GM23338 (cell line): ENCODE results near the gene CASQ2. TPM values are rescaled to one million over a fixed set of nuclear protein-coding genes. Genes with fewer than 3 reads are reported as not detected.

Experiments used
- ATAC-seq: fragments of 200-7000 bp; cut with Tn5 transposase; 3 replicates; pipeline ENCODE4 v1.9.1; 2020
- DNase-seq: peaks from one replicate; pipeline ENCODE4 v3.0.0-alpha.2; 2015; ENCODE audit warnings: low spot score
- H2AFZ ChIP-seq: fragments of 200-600 bp; sonication (generic); 2 replicates; pipeline ENCODE4 v1.8.0; 2016; ENCODE audit warnings: antibody characterized with exemption, mild to moderate bottlenecking, moderate library complexity
- H3F3A ChIP-seq: fragments of 200-600 bp; sonication (generic); replicated peaks from 2 replicates; pipeline ENCODE4 v1.8.0; 2017; ENCODE audit warnings: antibody characterized with exemption, mixed run types, low read depth
- H3K27ac ChIP-seq: fragments of 200-600 bp; sonication (generic); 2 replicates; pipeline ENCODE4 v1.6.1; 2016; ENCODE audit warnings: low read depth
- H3K27me3 ChIP-seq: fragments of 200-600 bp; sonication (generic); 2 replicates; pipeline ENCODE4 v1.8.0; 2016; ENCODE audit warnings: mild to moderate bottlenecking, mixed run types, moderate library complexity; ENCODE audit not compliant: insufficient read depth
- H3K36me3 ChIP-seq: fragments of 200-600 bp; sonication (generic); 2 replicates; pipeline ENCODE4 v1.8.0; 2016; ENCODE audit warnings: mild to moderate bottlenecking; ENCODE audit not compliant: insufficient read depth
- H3K4me1 ChIP-seq: fragments of 200-600 bp; sonication (generic); 2 replicates; pipeline ENCODE4 v1.8.0; 2016; ENCODE audit warnings: mild to moderate bottlenecking, moderate library complexity; ENCODE audit not compliant: insufficient read depth
- H3K4me2 ChIP-seq: fragments of 200-600 bp; sonication (generic); 2 replicates; pipeline ENCODE4 v1.7.1; 2017; ENCODE audit warnings: mixed run types
- H3K4me3 ChIP-seq: fragments of 200-600 bp; sonication (generic); 2 replicates; pipeline ENCODE4 v1.6.1; 2016; ENCODE audit warnings: mixed run types
- H3K79me2 ChIP-seq: fragments of 200-600 bp; sonication (generic); replicated peaks from 2 replicates; pipeline ENCODE4 v1.8.0; 2017; ENCODE audit warnings: mild to moderate bottlenecking; ENCODE audit not compliant: insufficient read depth
- H3K9me2 ChIP-seq: fragments of 200-600 bp; sonication (generic); 2 replicates; pipeline ENCODE4 v1.8.0; 2017; ENCODE audit not compliant: insufficient read depth
- H4K20me1 ChIP-seq: fragments of 200-600 bp; sonication (generic); replicated peaks from 2 replicates; pipeline ENCODE4 v1.8.0; 2017; ENCODE audit warnings: mild to moderate bottlenecking; ENCODE audit not compliant: insufficient read depth
- H3K27ac Mint-ChIP-seq: 2 replicates; pipeline ENCODE4 v1.8.0; 2020; ENCODE audit warnings: inconsistent platforms, mild to moderate bottlenecking, moderate library complexity, mixed read lengths
- H3K27me3 Mint-ChIP-seq: 3 replicates; pipeline ENCODE4 v1.8.0; 2022; ENCODE audit warnings: low read depth, mild to moderate bottlenecking, moderate library complexity, mixed read lengths, inconsistent platforms; ENCODE audit not compliant: insufficient read depth, poor library complexity
- H3K36me3 Mint-ChIP-seq: 3 replicates; pipeline ENCODE4 v1.8.0; 2021; ENCODE audit warnings: low read depth, mild to moderate bottlenecking, inconsistent platforms, moderate library complexity, mixed read lengths
- H3K4me1 Mint-ChIP-seq: 3 replicates; pipeline ENCODE4 v1.8.0; 2020; ENCODE audit warnings: mild to moderate bottlenecking, inconsistent platforms, mixed read lengths
- H3K4me3 Mint-ChIP-seq: 3 replicates; pipeline ENCODE4 v1.8.0; 2021; ENCODE audit warnings: moderate library complexity, mild to moderate bottlenecking, inconsistent platforms, mixed read lengths
- H3K9me3 Mint-ChIP-seq: 3 replicates; pipeline ENCODE4 v1.8.0; 2020; ENCODE audit warnings: moderate library complexity, mild to moderate bottlenecking, inconsistent platforms, mixed read lengths
- CREB1 ChIP-seq: fragments of 250-450 bp; sonication (Bioruptor Pico); IDR thresholded peaks from 2 replicates; pipeline ENCODE4 v1.5.0; 2020; ENCODE audit warnings: low read depth, mild to moderate bottlenecking, moderate library complexity
- JUNB ChIP-seq: IDR thresholded peaks from one replicate; pipeline ENCODE4 v1.6.1; 2016; ENCODE audit warnings: antibody characterized with exemption; ENCODE audit not compliant: unreplicated experiment
- NANOG ChIP-seq: IDR thresholded peaks from 2 replicates; pipeline ENCODE4 v1.6.1; 2016; ENCODE audit warnings: antibody characterized with exemption, borderline replicate concordance
- ZNF331 ChIP-seq: fragments of 250-450 bp; sonication (Bioruptor Pico); IDR thresholded peaks from 2 replicates; pipeline ENCODE4 v1.5.0; 2020; ENCODE audit warnings: low read depth, mild to moderate bottlenecking, moderate library complexity
- polyA plus RNA-seq: library from polyadenylated mRNA; unstranded; fragments of >200 nt; fragmentation: Nextera tagmentation; extraction: Ambion mirVana; gene quantifications from 2 replicates; pipeline ENCODE4 v1.2.1, GENCODE V29; 2016
- total RNA-seq: library from RNA; depleted of rRNA; stranded (reverse); fragments of >200 nt; shearing (Covaris generic); gene quantifications from 2 replicates; pipeline ENCODE4 v1.2.3, GENCODE V29; 2014
- TF ChIP-seq, protein P1 (sequence below): IDR thresholded peaks from one replicate; pipeline ENCODE4 v1.6.1; 2018; ENCODE audit warnings: antibody characterized with exemption; ENCODE audit not compliant: unreplicated experiment

Gene CASQ2
- total and polyA plus RNA-seq, 2 experiments from 2014 or later, result not detected

DNA sequence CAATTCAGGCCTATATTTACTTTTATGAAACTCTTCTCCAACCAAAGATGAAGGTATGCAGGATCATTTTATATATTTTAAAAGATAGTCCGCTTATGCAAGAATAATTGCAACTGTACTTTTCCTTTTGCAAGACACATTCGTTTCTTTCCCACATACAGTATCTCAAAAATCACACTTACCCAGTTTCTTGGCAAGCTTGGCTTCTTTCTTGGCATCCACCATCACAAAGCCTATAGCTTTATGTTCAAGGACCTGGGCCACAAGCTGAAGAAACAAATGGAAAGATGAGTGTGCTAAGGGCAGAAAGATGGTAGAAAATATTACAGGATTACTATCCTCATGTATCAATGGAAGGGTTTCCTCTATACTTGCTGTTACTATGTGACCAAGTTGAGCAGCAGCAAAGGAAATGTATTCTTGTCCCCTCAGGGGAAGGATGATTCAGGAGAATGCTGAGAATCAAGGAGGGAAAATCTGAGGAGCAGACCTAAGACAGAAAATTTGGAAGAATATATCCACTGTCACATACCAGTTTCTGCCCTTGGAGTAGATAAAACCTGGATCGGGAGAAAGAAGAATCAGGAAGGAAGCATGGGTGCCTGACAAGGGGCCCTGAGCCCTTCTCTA, 23.8 kb downstream of the CASQ2 start:
- no peaks in the 10 kb centered on the region for H4K20me1 ChIP-seq
- H3K4me1 ChIP-seq, result 0 out of 2 replicates have a peak, but pooled peaks cover 4% of the 10 kb centered on the region
- H3K4me2 ChIP-seq, result no peak overlapping the region
- H3K4me1 Mint-ChIP-seq, result peaks cover 9% of the 10 kb centered on the region; the same call in 2 of the 3 replicates
- H3K9me2 ChIP-seq, result peaks cover 9% of the 10 kb centered on the region; the same call in 1 of the 2 replicates
- peak overlapping the region; percentile 18; the same call in 1 of the 2 replicates for H2AFZ ChIP-seq
- H3K27ac ChIP-seq, result no peak overlapping the region
- TF ChIP-seq NANOG (no peak), CREB1 (CRISPR knock-in tag) (no peak), ZNF331 (CRISPR knock-in tag) (no peak), JUNB (no peak)
- no peaks in the 10 kb centered on the region for H3K27me3 ChIP-seq
- no peak for ATAC-seq
- H3K27me3 Mint-ChIP-seq, result peaks cover 5% of the 10 kb centered on the region
- H3K36me3 Mint-ChIP-seq, result no peaks in the 10 kb centered on the region
- no peaks in the 10 kb centered on the region for H3K36me3 ChIP-seq
- DNase-seq, result no peak
- H3F3A ChIP-seq, result no peaks in the 10 kb centered on the region
- no peaks in the 10 kb centered on the region for H3K79me2 ChIP-seq
- no peak overlapping the region for H3K4me3 Mint-ChIP-seq
- no peak overlapping the region for H3K4me3 ChIP-seq
- H3K9me3 Mint-ChIP-seq, result no peaks in the 10 kb centered on the region; the same call in 2 of the 3 replicates
- no peak overlapping the region for H3K27ac Mint-ChIP-seq

DNA sequence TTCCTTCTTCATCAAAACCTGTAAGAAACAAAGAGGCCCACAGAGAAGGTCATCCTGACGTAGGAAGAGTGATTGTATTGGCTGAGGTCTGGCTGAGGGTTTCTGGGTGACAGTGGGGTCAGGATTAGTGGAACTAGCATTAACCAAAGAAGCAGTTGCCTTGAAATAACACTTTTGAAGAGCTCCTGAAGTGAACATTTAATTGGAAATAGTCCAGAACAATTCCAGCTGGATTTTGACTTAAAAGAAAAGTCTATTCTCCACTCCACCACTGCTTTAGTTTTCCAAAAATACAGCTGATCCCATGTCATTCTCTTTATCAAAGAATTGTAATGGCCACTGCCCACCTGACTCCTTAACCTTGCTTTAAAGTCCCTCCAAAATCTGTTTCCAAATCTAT, 27.7 kb downstream of the CASQ2 start:
- H3K36me3 ChIP-seq, result no peaks in the 10 kb centered on the region
- H4K20me1 ChIP-seq, result no peaks in the 10 kb centered on the region
- TF ChIP-seq, protein P1, sequence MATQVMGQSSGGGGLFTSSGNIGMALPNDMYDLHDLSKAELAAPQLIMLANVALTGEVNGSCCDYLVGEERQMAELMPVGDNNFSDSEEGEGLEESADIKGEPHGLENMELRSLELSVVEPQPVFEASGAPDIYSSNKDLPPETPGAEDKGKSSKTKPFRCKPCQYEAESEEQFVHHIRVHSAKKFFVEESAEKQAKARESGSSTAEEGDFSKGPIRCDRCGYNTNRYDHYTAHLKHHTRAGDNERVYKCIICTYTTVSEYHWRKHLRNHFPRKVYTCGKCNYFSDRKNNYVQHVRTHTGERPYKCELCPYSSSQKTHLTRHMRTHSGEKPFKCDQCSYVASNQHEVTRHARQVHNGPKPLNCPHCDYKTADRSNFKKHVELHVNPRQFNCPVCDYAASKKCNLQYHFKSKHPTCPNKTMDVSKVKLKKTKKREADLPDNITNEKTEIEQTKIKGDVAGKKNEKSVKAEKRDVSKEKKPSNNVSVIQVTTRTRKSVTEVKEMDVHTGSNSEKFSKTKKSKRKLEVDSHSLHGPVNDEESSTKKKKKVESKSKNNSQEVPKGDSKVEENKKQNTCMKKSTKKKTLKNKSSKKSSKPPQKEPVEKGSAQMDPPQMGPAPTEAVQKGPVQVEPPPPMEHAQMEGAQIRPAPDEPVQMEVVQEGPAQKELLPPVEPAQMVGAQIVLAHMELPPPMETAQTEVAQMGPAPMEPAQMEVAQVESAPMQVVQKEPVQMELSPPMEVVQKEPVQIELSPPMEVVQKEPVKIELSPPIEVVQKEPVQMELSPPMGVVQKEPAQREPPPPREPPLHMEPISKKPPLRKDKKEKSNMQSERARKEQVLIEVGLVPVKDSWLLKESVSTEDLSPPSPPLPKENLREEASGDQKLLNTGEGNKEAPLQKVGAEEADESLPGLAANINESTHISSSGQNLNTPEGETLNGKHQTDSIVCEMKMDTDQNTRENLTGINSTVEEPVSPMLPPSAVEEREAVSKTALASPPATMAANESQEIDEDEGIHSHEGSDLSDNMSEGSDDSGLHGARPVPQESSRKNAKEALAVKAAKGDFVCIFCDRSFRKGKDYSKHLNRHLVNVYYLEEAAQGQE, result no peak
- no peaks in the 10 kb centered on the region; the same call in 2 of the 3 replicates for H3K9me3 Mint-ChIP-seq
- no peak overlapping the region for H3K4me3 Mint-ChIP-seq
- H2AFZ ChIP-seq, result no peak overlapping the region
- no peaks in the 10 kb centered on the region for H3K36me3 Mint-ChIP-seq
- H3K27ac ChIP-seq, result no peak overlapping the region
- no peaks in the 10 kb centered on the region for H3K79me2 ChIP-seq
- ATAC-seq (no peak), DNase-seq (no peak)
- H3F3A ChIP-seq, result no peaks in the 10 kb centered on the region
- H3K4me2 ChIP-seq, result no peak overlapping the region
- peaks cover 12% of the 10 kb centered on the region for H3K4me1 Mint-ChIP-seq
- H3K27me3 Mint-ChIP-seq, result peaks cover 2% of the 10 kb centered on the region
- no peak overlapping the region for H3K27ac Mint-ChIP-seq
- no peaks in the 10 kb centered on the region for H3K27me3 ChIP-seq
- peaks cover 14% of the 10 kb centered on the region; the same call in 1 of the 2 replicates for H3K9me2 ChIP-seq
- H3K4me1 ChIP-seq, result peaks cover 13% of the 10 kb centered on the region; the same call in 1 of the 2 replicates
- H3K4me3 ChIP-seq, result no peak overlapping the region

DNA sequence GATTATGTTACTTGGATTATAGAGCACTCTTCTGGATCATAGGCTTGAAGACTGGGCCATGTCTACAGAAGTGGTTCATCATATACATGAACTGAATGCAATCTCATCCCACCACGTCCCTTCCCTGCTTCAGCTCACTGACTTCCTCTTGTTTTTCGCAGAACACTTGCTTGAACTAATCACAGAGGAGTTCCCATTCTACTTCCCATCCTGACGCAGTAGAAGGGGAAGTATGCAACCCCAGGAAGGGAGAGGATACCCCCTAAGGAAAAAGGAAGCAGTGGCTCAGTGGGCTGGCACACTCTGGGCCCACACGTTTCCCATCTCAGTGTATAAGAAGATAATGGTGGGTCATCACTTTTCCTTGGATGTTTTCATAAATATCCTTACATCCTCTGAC, 36.2 kb downstream of the CASQ2 start:
- Histone ChIP-seq H3F3A (no peaks in the 10 kb centered on the region), H2AFZ (no peak overlapping the region; the same call in 1 of the 2 replicates), H3K79me2 (no peaks in the 10 kb centered on the region), H3K27ac (no peak overlapping the region), H3K4me1 (peaks cover 9% of the 10 kb centered on the region; the same call in 1 of the 2 replicates), H3K9me2 (0 out of 2 replicates have a peak, but pooled peaks cover 4% of the 10 kb centered on the region), H3K4me3 (no peak overlapping the region), H3K27me3 (no peaks in the 10 kb centered on the region), H3K36me3 (no peaks in the 10 kb centered on the region), H3K4me2 (no peak overlapping the region), H4K20me1 (no peaks in the 10 kb centered on the region)
- TF ChIP-seq CREB1 (CRISPR knock-in tag), result no peak
- ATAC-seq (no peak), DNase-seq (no peak)
- Mint-ChIP-seq H3K9me3 (no peaks in the 10 kb centered on the region; the same call in 2 of the 3 replicates), H3K4me1 (peaks cover 14% of the 10 kb centered on the region), H3K36me3 (no peaks in the 10 kb centered on the region), H3K4me3 (no peak overlapping the region), H3K27me3 (no peaks in the 10 kb centered on the region), H3K27ac (no peak overlapping the region)
